RWPE2 (cell line): ENCODE measurements around the gene IL5RA.

Experiments used
- ATAC-seq: fragments of 200-7000 bp; cut with Tn5 transposase; 3 replicates; pipeline ENCODE4 v1.9.1; 2021; ENCODE audit warnings: low read depth
- DNase-seq: peaks from one replicate; pipeline ENCODE4 v3.0.0-alpha.2; 2020; ENCODE audit warnings: low spot score
- H3K27ac ChIP-seq: fragments of 450-650 bp; 2 replicates; pipeline ENCODE4 v1.5.1; 2017; ENCODE audit warnings: mild to moderate bottlenecking; ENCODE audit not compliant: poor library complexity, severe bottlenecking
- H3K27me3 ChIP-seq: fragments of 250-450 bp; sonication (Bioruptor Pico); 2 replicates; pipeline ENCODE4 v1.5.1; 2021; ENCODE audit warnings: mild to moderate bottlenecking, moderate library complexity; ENCODE audit not compliant: insufficient read depth, poor library complexity, severe bottlenecking
- H3K36me3 ChIP-seq: fragments of 250-450 bp; sonication (Bioruptor Pico); 2 replicates; pipeline ENCODE4 v1.5.1; 2020; ENCODE audit warnings: low read depth, mild to moderate bottlenecking, moderate library complexity
- H3K4me1 ChIP-seq: fragments of 250-450 bp; sonication (Bioruptor Pico); 2 replicates; pipeline ENCODE4 v1.5.1; 2021; ENCODE audit warnings: mild to moderate bottlenecking, moderate library complexity; ENCODE audit not compliant: insufficient read depth, poor library complexity, severe bottlenecking
- H3K4me3 ChIP-seq: fragments of 250-450 bp; sonication (Bioruptor Pico); 2 replicates; pipeline ENCODE4 v1.5.1; 2021; ENCODE audit warnings: mild to moderate bottlenecking, moderate library complexity; ENCODE audit not compliant: severe bottlenecking
- H3K9me3 ChIP-seq: fragments of 250-450 bp; sonication (Bioruptor Pico); 2 replicates; pipeline ENCODE4 v1.5.1; 2021; ENCODE audit warnings: mild to moderate bottlenecking, moderate library complexity; ENCODE audit not compliant: severe bottlenecking
- TF ChIP-seq, protein P1 (sequence below): fragments of 450-650 bp; IDR thresholded peaks from one replicate; pipeline ENCODE4 v1.5.1; 2017; ENCODE audit warnings: mild to moderate bottlenecking, moderate library complexity; ENCODE audit not compliant: poor library complexity, severe bottlenecking

The IL5RA gene

GRCh38 chr3:3109407-3110298 lies 521 bp downstream of the IL5RA start:
- no peak for ATAC-seq
- Histone ChIP-seq H3K27me3 (no peaks in the 10 kb centered on the region), H3K27ac (no peak overlapping the region), H3K4me3 (no peak overlapping the region), H3K4me1 (no peaks in the 10 kb centered on the region), H3K9me3 (peaks cover 4% of the 10 kb centered on the region), H3K36me3 (no peaks in the 10 kb centered on the region)
- TF ChIP-seq, protein P1, sequence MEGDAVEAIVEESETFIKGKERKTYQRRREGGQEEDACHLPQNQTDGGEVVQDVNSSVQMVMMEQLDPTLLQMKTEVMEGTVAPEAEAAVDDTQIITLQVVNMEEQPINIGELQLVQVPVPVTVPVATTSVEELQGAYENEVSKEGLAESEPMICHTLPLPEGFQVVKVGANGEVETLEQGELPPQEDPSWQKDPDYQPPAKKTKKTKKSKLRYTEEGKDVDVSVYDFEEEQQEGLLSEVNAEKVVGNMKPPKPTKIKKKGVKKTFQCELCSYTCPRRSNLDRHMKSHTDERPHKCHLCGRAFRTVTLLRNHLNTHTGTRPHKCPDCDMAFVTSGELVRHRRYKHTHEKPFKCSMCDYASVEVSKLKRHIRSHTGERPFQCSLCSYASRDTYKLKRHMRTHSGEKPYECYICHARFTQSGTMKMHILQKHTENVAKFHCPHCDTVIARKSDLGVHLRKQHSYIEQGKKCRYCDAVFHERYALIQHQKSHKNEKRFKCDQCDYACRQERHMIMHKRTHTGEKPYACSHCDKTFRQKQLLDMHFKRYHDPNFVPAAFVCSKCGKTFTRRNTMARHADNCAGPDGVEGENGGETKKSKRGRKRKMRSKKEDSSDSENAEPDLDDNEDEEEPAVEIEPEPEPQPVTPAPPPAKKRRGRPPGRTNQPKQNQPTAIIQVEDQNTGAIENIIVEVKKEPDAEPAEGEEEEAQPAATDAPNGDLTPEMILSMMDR, result no peak
- no peak for DNase-seq

- H3K27ac ChIP-seq, result no peak overlapping the region
- H3K4me3 ChIP-seq, result no peak overlapping the region
- H3K36me3 ChIP-seq, result no peaks in the 10 kb centered on the region
- TF ChIP-seq, protein P1, result no peak
- no peaks in the 10 kb centered on the region for H3K4me1 ChIP-seq
- no peaks in the 10 kb centered on the region for H3K27me3 ChIP-seq
- ATAC-seq (no peak), DNase-seq (no peak)
- H3K9me3 ChIP-seq, result peaks cover 4% of the 10 kb centered on the region
Measured at GRCh38 chr3:3107858-3108257, 2.3 kb downstream of the IL5RA start.

DNA sequence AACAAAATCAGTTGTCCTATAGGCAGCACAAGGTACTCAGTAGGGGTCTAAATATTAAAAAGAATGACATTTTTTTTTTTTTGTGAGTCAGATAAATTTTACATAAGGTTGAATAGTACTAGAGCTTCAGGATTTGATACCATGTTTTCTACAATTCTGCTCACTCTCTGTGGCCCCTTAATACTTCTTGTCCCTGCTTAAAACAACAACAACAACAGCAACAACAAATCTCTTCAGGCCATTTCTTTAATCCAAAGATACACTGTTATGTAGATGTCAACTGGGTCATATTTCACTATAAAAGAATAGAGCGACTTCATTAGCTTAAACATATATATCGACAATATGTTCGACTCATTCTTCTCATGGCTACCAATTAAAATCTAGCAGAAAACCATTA lies 3.0 kb downstream of the IL5RA start:
- H3K27me3 ChIP-seq, result no peaks in the 10 kb centered on the region
- DNase-seq, result no peak

GRCh38 chr3:3105815-3106214 lies 4.4 kb downstream of the IL5RA start:
- Histone ChIP-seq H3K4me1 (no peaks in the 10 kb centered on the region), H3K27ac (no peak overlapping the region), H3K4me3 (no peak overlapping the region), H3K27me3 (no peaks in the 10 kb centered on the region), H3K9me3 (peaks cover 2% of the 10 kb centered on the region), H3K36me3 (no peaks in the 10 kb centered on the region)
- TF ChIP-seq, protein P1, result no peak
- ATAC-seq (no peak), DNase-seq (no peak)

More for the DNA sequence above, 3.0 kb downstream of the IL5RA start:
- Histone ChIP-seq H3K9me3 (peaks cover 2% of the 10 kb centered on the region), H3K4me1 (no peaks in the 10 kb centered on the region), H3K4me3 (no peak overlapping the region), H3K36me3 (no peaks in the 10 kb centered on the region), H3K27ac (no peak overlapping the region)
- TF ChIP-seq, protein P1, result no peak
- no peak for ATAC-seq

DNA sequence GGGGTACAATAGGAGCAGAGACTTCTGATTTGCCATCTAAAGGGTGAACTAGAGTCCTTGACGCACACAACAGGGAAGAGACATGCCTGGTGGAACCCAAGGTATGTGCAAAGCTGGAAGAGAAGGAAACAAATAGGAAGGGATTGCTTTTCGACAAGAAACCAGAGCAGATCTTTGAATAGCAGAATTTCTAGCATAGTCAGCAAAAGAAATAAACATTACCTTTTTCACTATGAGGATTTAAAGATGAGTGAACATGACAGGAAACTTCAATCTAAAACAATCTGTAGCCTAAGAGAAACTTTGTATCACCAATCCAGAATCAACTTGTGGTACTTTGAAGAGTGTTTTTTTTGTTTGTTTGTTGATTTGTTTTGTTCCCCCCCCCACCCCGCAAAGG lies 4.9 kb downstream of the IL5RA start:
- Histone ChIP-seq H3K9me3 (peaks cover 2% of the 10 kb centered on the region), H3K4me1 (no peaks in the 10 kb centered on the region), H3K27ac (no peak overlapping the region), H3K27me3 (no peaks in the 10 kb centered on the region), H3K36me3 (no peaks in the 10 kb centered on the region), H3K4me3 (no peak overlapping the region)
- DNase-seq, result no peak
- TF ChIP-seq, protein P1, result no peak
- ATAC-seq, result no peak
